Activated T-helper 17 cell treated with anti-CD3 and anti-CD28 coated beads, Interleukin-2, amount 50 U/mL, for 72 hours (primary cell): ENCODE data around the gene INPP5A. TPM values are rescaled to one million over a fixed set of nuclear protein-coding genes. Genes with fewer than 3 reads are reported as not detected.

Experiments used
- ATAC-seq: fragments of 150-1000 bp; cut with Tn5 transposase; replicated peaks from 2 replicates; pipeline ENCODE4 v1.10.0; 2021; ENCODE audit warnings: mild to moderate bottlenecking, moderate library complexity
- H3K27ac Mint-ChIP-seq: one replicate; pipeline ENCODE4 v1.8.0; 2022; ENCODE audit warnings: mixed read lengths
- H3K27me3 Mint-ChIP-seq: one replicate; pipeline ENCODE4 v1.8.0; 2022; ENCODE audit warnings: mixed read lengths
- H3K36me3 Mint-ChIP-seq: one replicate; pipeline ENCODE4 v1.8.0; 2022; ENCODE audit warnings: low read depth, mild to moderate bottlenecking, mixed read lengths
- H3K4me1 Mint-ChIP-seq: one replicate; pipeline ENCODE4 v1.8.0; 2022; ENCODE audit warnings: mixed read lengths
- H3K4me3 Mint-ChIP-seq: one replicate; pipeline ENCODE4 v1.8.0; 2022; ENCODE audit warnings: mild to moderate bottlenecking, mixed read lengths
- H3K9me3 Mint-ChIP-seq: one replicate; pipeline ENCODE4 v1.8.0; 2022; ENCODE audit warnings: mixed read lengths
- total RNA-seq, 2 donors: library from RNA; stranded (reverse); gene quantifications; one replicate each; pipeline ENCODE4 v1.2.3, GENCODE V29; 2022

Gene INPP5A
- total RNA-seq, 2 donors from 2014 or later, result 4.3 to 5.6 TPM

- ATAC-seq, result no peak
- H3K36me3 Mint-ChIP-seq, result no peaks in the 10 kb centered on the region
- H3K27ac Mint-ChIP-seq, result no peak overlapping the region
- H3K4me3 Mint-ChIP-seq, result no peak overlapping the region
- no peaks in the 10 kb centered on the region for H3K4me1 Mint-ChIP-seq
- H3K27me3 Mint-ChIP-seq, result peaks cover 5% of the 10 kb centered on the region
- no peaks in the 10 kb centered on the region for H3K9me3 Mint-ChIP-seq
Measured at GRCh38 chr10:132828681-132829080, 291.1 kb downstream of the INPP5A start.

- ATAC-seq, result no peak
- Mint-ChIP-seq H3K27me3 (peaks cover 5% of the 10 kb centered on the region), H3K27ac (no peak overlapping the region), H3K4me1 (no peaks in the 10 kb centered on the region), H3K9me3 (no peaks in the 10 kb centered on the region), H3K4me3 (no peak overlapping the region), H3K36me3 (no peaks in the 10 kb centered on the region)
Measured at GRCh38 chr10:132829403-132829802, 291.8 kb downstream of the INPP5A start.

GRCh38 chr10:132832186-132832969 is 294.8 kb downstream of the INPP5A start:
- peaks cover 5% of the 10 kb centered on the region for H3K27me3 Mint-ChIP-seq
- H3K4me3 Mint-ChIP-seq, result no peak overlapping the region
- no peak for ATAC-seq

More at GRCh38 chr10:132832186-132832969, 294.8 kb downstream of the INPP5A start:
- Mint-ChIP-seq H3K36me3 (no peaks in the 10 kb centered on the region), H3K9me3 (no peaks in the 10 kb centered on the region), H3K4me1 (no peaks in the 10 kb centered on the region), H3K27ac (no peak overlapping the region)

Other genes starting within 250 kb of the INPP5A start
- 10 to 100 TPM; 12.6 to 20.6 TPM for gene STK32C, start 229.8 kb upstream of the INPP5A start, total RNA-seq
- gene LRRC27, start 205.6 kb upstream of the INPP5A start, total RNA-seq, result 1 to 10 TPM; 4.5 to 6.3 TPM
- 1 to 10 TPM; 1.5 to 3.1 TPM for gene PWWP2B, start 140.6 kb upstream of the INPP5A start, total RNA-seq
- gene NKX6-2, start 248.4 kb downstream of the INPP5A start, total RNA-seq, result not detected